ENCODE measurements around the gene EPB41L4B. TPM values are rescaled to one million over a fixed set of nuclear protein-coding genes. Genes with fewer than 3 reads are reported as not detected.

The EPB41L4B gene
- total and polyA plus RNA-seq, 2 of the 13 experiments (the other 11 are each of a cell fraction or from before 2014, with no cell fraction given): 17.6 to 22.1 TPM

DNA sequence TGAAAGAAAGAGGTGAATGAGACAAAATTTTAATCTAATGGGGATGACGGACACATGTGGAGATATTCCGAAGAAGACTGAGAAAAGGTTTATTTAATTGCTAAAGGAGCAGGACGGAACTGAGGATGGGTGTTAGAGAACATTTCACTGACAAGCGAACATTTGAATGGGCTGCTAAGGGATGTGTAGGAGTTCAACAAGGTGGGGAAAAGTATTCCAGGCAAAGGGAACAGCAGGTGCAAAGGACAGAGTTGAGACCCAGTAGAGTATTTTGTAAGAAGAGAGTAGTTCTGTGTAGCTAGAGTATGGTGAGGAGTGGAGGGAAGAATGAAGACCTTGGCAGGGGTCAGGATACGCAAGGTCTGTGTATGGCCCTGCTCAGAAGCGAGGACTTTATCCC is 106.4 kb downstream of the EPB41L4B start:
- H3K27me3 ChIP-seq (ENCODE audit: control insufficient read depth in 1 of 2, insufficient read depth in 2 of 2, low read length in 2 of 2): no peaks in the 10 kb centered on the region
- in situ Hi-C loops (cut with HindIII; ENCODE audit: extremely low pct_ligation_motif_present, low pct_unique_long_range_greater_than_20kb): no loop called here
- no peaks in the 10 kb centered on the region for H3K79me2 ChIP-seq (ENCODE audit: insufficient read depth, low read length)
- ATAC-seq (no peak), FAIRE-seq (no peak), DNase-seq (ENCODE audit: low spot score) (no peak)
- 87% methylated on average over 6 of the region's 6 CpGs for WGBS (ENCODE audit: low lambda C conversion rate)
- CTCF ChIA-PET (ENCODE audit: low intra/inter-chr PET ratio, low total read pairs): no interaction called here
- H4K20me1 ChIP-seq (ENCODE audit: insufficient read depth, low read length): no peaks in the 10 kb centered on the region
- no peaks in the 10 kb centered on the region for H3K9me3 ChIP-seq (ENCODE audit: low read length)
- intact Hi-C loops (cut with micrococcal nuclease; ENCODE audit: unreplicated experiment): no loop called here
- TF ChIP-seq BRD4 (CRISPR knock-in tag; IDR thresholded peaks at IDR 0.05) (no peak), ZNF513 (CRISPR knock-in tag; conservative IDR thresholded peaks at IDR 0.05) (no peak), GATAD1 (CRISPR knock-in tag; IDR thresholded peaks at IDR 0.05) (no peak), SRF (IDR thresholded peaks at IDR 0.05; ENCODE audit: low read depth, low read length) (no peak), ZNF879 (CRISPR knock-in tag; IDR thresholded peaks at IDR 0.05) (no peak), ZNF510 (CRISPR knock-in tag; IDR thresholded peaks at IDR 0.05; ENCODE audit: low read depth) (no peak), RXRA (CRISPR knock-in tag; IDR thresholded peaks at IDR 0.05) (no peak), HDAC6 (IDR thresholded peaks at IDR 0.05; ENCODE audit: low read depth, low read length) (no peak), ZIK1 (CRISPR knock-in tag; IDR thresholded peaks at IDR 0.05; ENCODE audit: borderline replicate concordance, low read depth) (no peak), TBX3 (IDR thresholded peaks at IDR 0.05; ENCODE audit: borderline replicate concordance) (no peak), GABPA (IDR thresholded peaks at IDR 0.05; ENCODE audit: low read depth, low read length) (no peak), GABPA (CRISPR knock-in tag; IDR thresholded peaks at IDR 0.05; ENCODE audit: low read depth) (no peak), ESRRA (CRISPR knock-in tag; IDR thresholded peaks at IDR 0.05; ENCODE audit: low read depth) (no peak)
- TF ChIP-seq, protein P1, sequence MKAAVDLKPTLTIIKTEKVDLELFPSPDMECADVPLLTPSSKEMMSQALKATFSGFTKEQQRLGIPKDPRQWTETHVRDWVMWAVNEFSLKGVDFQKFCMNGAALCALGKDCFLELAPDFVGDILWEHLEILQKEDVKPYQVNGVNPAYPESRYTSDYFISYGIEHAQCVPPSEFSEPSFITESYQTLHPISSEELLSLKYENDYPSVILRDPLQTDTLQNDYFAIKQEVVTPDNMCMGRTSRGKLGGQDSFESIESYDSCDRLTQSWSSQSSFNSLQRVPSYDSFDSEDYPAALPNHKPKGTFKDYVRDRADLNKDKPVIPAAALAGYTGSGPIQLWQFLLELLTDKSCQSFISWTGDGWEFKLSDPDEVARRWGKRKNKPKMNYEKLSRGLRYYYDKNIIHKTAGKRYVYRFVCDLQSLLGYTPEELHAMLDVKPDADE (CRISPR knock-in tag; IDR thresholded peaks at IDR 0.05): no peak
- TF ChIP-seq, protein P2, sequence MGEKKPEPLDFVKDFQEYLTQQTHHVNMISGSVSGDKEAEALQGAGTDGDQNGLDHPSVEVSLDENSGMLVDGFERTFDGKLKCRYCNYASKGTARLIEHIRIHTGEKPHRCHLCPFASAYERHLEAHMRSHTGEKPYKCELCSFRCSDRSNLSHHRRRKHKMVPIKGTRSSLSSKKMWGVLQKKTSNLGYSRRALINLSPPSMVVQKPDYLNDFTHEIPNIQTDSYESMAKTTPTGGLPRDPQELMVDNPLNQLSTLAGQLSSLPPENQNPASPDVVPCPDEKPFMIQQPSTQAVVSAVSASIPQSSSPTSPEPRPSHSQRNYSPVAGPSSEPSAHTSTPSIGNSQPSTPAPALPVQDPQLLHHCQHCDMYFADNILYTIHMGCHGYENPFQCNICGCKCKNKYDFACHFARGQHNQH (CRISPR knock-in tag; IDR thresholded peaks at IDR 0.05): no peak
- H3K9ac ChIP-seq (ENCODE audit: insufficient read depth, low read depth, low read length): no peak overlapping the region
- H3K36me3 ChIP-seq (replicated peaks in 1 of 2; ENCODE audit: control insufficient read depth in 1 of 2, insufficient read depth in 2 of 2, low read length in 2 of 2): no peaks in the 10 kb centered on the region
- no peak overlapping the region for H2AFZ ChIP-seq (ENCODE audit: low read length)
- H3K4me3 ChIP-seq (replicated peaks in 1 of 3; ENCODE audit: insufficient read depth in 1 of 3, low read depth in 2 of 3, low read length in 3 of 3): no peak overlapping the region
- no TSS peak for BruUV-seq (replicated peaks)
- H3K4me1 ChIP-seq (ENCODE audit: insufficient read depth, low read length): peaks cover 11% of the 10 kb centered on the region
- H3K4me2 ChIP-seq (ENCODE audit: low read depth, low read length): no peak overlapping the region
- H3K27ac ChIP-seq (ENCODE audit: extremely low read length, insufficient read depth, low read length): no peak overlapping the region
- POLR2A ChIA-PET: no interaction called here

All from HepG2 (cell line).